GOT3 (cell line): Measurements from ENCODE around the gene HECTD2.
"Not testable (repeated sequence)": the region's sequence is repeated elsewhere in the genome, so short reads cannot be mapped to it uniquely, and the experiment has no call there.

Experiments used
- DNase-seq: peaks from one replicate; lab custom pipeline; 2025; ENCODE audit warnings: mixed read lengths; lab: John Stamatoyannopoulos, UW

The HECTD2 gene

GRCh38 chr10:91412354-91413087 lies 2.4 kb downstream of the HECTD2 start:
- no peak for DNase-seq

GRCh38 chr10:91415816-91416215 lies 5.7 kb downstream of the HECTD2 start:
- DNase-seq, result no peak

GRCh38 chr10:91416339-91416855 lies 6.3 kb downstream of the HECTD2 start:
- no peak for DNase-seq

GRCh38 chr10:91418416-91418815 lies 8.3 kb downstream of the HECTD2 start:
- DNase-seq, result no peak

GRCh38 chr10:91420868-91421267 lies 10.7 kb downstream of the HECTD2 start:
- no peak for DNase-seq

- DNase-seq, result no peak
These were observed 12.8 kb downstream of the HECTD2 start for GRCh38 chr10:91422915-91423314.

- DNase-seq, result no peak
These were observed 13.9 kb downstream of the HECTD2 start for GRCh38 chr10:91424016-91424415.

- DNase-seq, result no peak
These were observed 22.0 kb downstream of the HECTD2 start for GRCh38 chr10:91432175-91432574.

GRCh38 chr10:91433620-91434019 lies 23.5 kb downstream of the HECTD2 start:
- no peak for DNase-seq

GRCh38 chr10:91434041-91434440 lies 23.9 kb downstream of the HECTD2 start:
- no peak for DNase-seq

- no peak for DNase-seq
These were observed 25.1 kb downstream of the HECTD2 start for GRCh38 chr10:91435241-91435640.

- not testable (repeated sequence) for DNase-seq
These were observed 28.1 kb downstream of the HECTD2 start for GRCh38 chr10:91438228-91438627.

- DNase-seq, result no peak
These were observed 34.4 kb downstream of the HECTD2 start for GRCh38 chr10:91444211-91445182.

- DNase-seq, result no peak
These were observed 41.9 kb downstream of the HECTD2 start for GRCh38 chr10:91452063-91452462.

- no peak for DNase-seq
These were observed 43.4 kb downstream of the HECTD2 start for GRCh38 chr10:91453535-91453934.

GRCh38 chr10:91455135-91455534 lies 45.0 kb downstream of the HECTD2 start:
- DNase-seq, result not testable (repeated sequence)

GRCh38 chr10:91460681-91461080 lies 50.5 kb downstream of the HECTD2 start:
- no peak for DNase-seq

- no peak for DNase-seq
These were observed 52.3 kb downstream of the HECTD2 start for GRCh38 chr10:91462423-91462822.

GRCh38 chr10:91464500-91464899 lies 54.4 kb downstream of the HECTD2 start:
- DNase-seq, result no peak

GRCh38 chr10:91465261-91465660 lies 55.1 kb downstream of the HECTD2 start:
- no peak for DNase-seq

GRCh38 chr10:91467114-91467513 lies 57.0 kb downstream of the HECTD2 start:
- no peak for DNase-seq

- no peak for DNase-seq
These were observed 61.5 kb downstream of the HECTD2 start for GRCh38 chr10:91471602-91472001.

GRCh38 chr10:91472911-91473310 lies 62.8 kb downstream of the HECTD2 start:
- DNase-seq, result no peak
